ENCODE data around the gene CNTN4. TPM values are rescaled to one million over a fixed set of nuclear protein-coding genes. Genes with fewer than 3 reads are reported as not detected.

The CNTN4 gene
- total and polyA plus RNA-seq, 4 donors, result 1.2 to 3.8 (median 2.6) TPM

DNA sequence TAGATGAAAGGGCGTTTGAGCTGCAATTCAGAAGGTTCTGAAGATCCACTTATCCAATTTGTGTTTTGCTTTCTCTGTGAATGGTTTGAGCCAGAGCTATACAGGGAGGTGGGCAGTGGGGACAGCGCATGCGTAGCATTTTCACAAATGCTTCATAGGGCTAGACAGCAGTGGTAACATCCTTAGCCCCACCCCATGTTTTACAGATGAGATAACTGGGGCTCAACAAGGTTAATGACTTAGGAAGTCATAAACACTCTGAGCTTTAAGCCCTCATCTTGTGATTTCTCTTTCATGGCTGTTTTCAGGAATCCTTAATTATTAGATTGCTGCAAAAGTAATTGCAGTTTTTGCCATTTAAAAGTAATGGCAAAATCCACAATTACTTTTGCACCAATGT, 602.8 kb downstream of the CNTN4 start:
- TF ChIP-seq HNF4G (IDR thresholded peaks at IDR 0.05), result no peak
- TF ChIP-seq SP1 (IDR thresholded peaks at IDR 0.05), result no peak
- no peak for TF ChIP-seq RXRA (IDR thresholded peaks at IDR 0.05)
- no peak for TF ChIP-seq EGR1 (IDR thresholded peaks at IDR 0.05; ENCODE audit: low read depth in 2 of 2)
- no peak for TF ChIP-seq REST (IDR thresholded peaks at IDR 0.05)
- TF ChIP-seq, protein P1, sequence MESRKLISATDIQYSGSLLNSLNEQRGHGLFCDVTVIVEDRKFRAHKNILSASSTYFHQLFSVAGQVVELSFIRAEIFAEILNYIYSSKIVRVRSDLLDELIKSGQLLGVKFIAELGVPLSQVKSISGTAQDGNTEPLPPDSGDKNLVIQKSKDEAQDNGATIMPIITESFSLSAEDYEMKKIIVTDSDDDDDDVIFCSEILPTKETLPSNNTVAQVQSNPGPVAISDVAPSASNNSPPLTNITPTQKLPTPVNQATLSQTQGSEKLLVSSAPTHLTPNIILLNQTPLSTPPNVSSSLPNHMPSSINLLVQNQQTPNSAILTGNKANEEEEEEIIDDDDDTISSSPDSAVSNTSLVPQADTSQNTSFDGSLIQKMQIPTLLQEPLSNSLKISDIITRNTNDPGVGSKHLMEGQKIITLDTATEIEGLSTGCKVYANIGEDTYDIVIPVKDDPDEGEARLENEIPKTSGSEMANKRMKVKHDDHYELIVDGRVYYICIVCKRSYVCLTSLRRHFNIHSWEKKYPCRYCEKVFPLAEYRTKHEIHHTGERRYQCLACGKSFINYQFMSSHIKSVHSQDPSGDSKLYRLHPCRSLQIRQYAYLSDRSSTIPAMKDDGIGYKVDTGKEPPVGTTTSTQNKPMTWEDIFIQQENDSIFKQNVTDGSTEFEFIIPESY (IDR thresholded peaks at IDR 0.05), result no peak
- no peak for TF ChIP-seq JUND (IDR thresholded peaks at IDR 0.05)
- no peak for TF ChIP-seq HNF4A (conservative IDR thresholded peaks at IDR 0.05)
- TF ChIP-seq, protein P2, sequence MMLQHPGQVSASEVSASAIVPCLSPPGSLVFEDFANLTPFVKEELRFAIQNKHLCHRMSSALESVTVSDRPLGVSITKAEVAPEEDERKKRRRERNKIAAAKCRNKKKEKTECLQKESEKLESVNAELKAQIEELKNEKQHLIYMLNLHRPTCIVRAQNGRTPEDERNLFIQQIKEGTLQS (IDR thresholded peaks at IDR 0.05), result no peak
- no peak for TF ChIP-seq RAD21 (IDR thresholded peaks at IDR 0.05)
- Histone ChIP-seq H3K27ac (ENCODE audit: low read depth in 1 of 2, low read length in 2 of 2) (no peak overlapping the region), H3K27me3 (ENCODE audit: control insufficient read depth in 4 of 4, insufficient read depth in 4 of 4, low read length in 3 of 4) (no peaks in the 10 kb centered on the region), H3K4me3 (ENCODE audit: low read depth in 1 of 3, low read length in 3 of 3) (no peak overlapping the region), H3K9me3 (ENCODE audit: control insufficient read depth in 4 of 4, low read length in 3 of 4) (no peaks in the 10 kb centered on the region), H3K36me3 (ENCODE audit: control insufficient read depth in 4 of 4, insufficient read depth in 3 of 4, low read depth in 1 of 4, low read length in 3 of 4) (no peaks in the 10 kb centered on the region), H3K4me1 (ENCODE audit: control insufficient read depth in 4 of 4, insufficient read depth in 4 of 4, low read length in 3 of 4) (no peaks in the 10 kb centered on the region), H3K9ac (ENCODE audit: low read depth in 1 of 2, low read length in 2 of 2) (no peak overlapping the region)
- 86% methylated on average over 3 of the region's 3 CpGs for WGBS
- DNase-seq (ENCODE audit: low spot score), result no peak

DNA sequence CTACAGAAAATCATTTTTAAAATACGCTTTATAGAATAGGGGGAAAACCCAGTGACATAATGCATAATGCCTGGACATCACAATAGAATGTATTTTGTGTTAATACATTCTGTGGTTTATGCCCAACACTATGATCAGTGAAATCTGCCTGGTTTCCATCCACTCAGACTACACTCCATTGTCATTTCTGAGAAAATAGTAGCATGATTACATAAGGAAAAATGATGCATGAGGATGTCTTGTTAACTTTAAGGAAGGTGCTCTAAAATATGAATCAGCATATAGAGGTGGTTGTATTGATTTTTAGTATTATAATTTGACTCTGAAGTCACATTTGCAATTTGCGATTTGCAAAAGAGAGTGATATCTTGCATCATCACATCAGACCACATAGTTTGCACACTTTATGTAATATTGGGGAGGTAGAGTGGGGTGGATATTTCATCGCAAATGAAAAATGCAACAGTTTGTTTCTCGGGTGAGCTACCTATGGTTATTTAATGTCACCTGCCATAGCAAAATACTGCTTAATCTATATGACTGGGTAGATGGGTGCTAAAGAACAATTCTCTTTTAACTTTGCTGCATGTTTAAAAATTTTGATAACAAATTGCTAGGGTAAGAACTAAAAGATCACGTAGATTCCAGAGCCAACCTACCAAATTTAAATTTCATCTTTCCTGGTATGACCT, 607.6 kb downstream of the CNTN4 start:
- no peaks in the 10 kb centered on the region for H3K27me3 ChIP-seq (ENCODE audit: control insufficient read depth in 4 of 4, insufficient read depth in 4 of 4, low read length in 3 of 4)
- no peak overlapping the region for H3K27ac ChIP-seq (ENCODE audit: low read depth in 1 of 2, low read length in 2 of 2)
- no peaks in the 10 kb centered on the region for H3K9me3 ChIP-seq (ENCODE audit: control insufficient read depth in 4 of 4, low read length in 3 of 4)
- no peaks in the 10 kb centered on the region for H3K4me1 ChIP-seq (ENCODE audit: control insufficient read depth in 4 of 4, insufficient read depth in 4 of 4, low read length in 3 of 4)
- H3K4me3 ChIP-seq (ENCODE audit: low read depth in 1 of 3, low read length in 3 of 3), result no peak overlapping the region
- no peak overlapping the region for H3K9ac ChIP-seq (ENCODE audit: low read depth in 1 of 2, low read length in 2 of 2)
- no peak for DNase-seq (ENCODE audit: low spot score)
- no peaks in the 10 kb centered on the region for H3K36me3 ChIP-seq (ENCODE audit: control insufficient read depth in 4 of 4, insufficient read depth in 3 of 4, low read depth in 1 of 4, low read length in 3 of 4)
- WGBS, result 88% methylated on average over 5 of the region's 5 CpGs
- TF ChIP-seq GABPA (IDR thresholded peaks at IDR 0.05 in 1 of 2, conservative IDR thresholded peaks at IDR 0.05 in 1 of 2) (no peak), TAF1 (conservative IDR thresholded peaks at IDR 0.05) (no peak), YY1 (IDR thresholded peaks at IDR 0.05) (no peak), RXRA (IDR thresholded peaks at IDR 0.05) (no peak), HNF4G (IDR thresholded peaks at IDR 0.05) (no peak), RAD21 (IDR thresholded peaks at IDR 0.05) (no peak), REST (IDR thresholded peaks at IDR 0.05) (no peak), SP1 (IDR thresholded peaks at IDR 0.05) (no peak), NR2F2 (IDR thresholded peaks at IDR 0.05) (no peak), JUND (IDR thresholded peaks at IDR 0.05) (no peak), MAX (IDR thresholded peaks at IDR 0.05) (no peak), HNF4A (conservative IDR thresholded peaks at IDR 0.05) (no peak), FOXA2 (IDR thresholded peaks at IDR 0.05) (no peak), EGR1 (IDR thresholded peaks at IDR 0.05; ENCODE audit: low read depth in 2 of 2) (no peak)
- TF ChIP-seq, protein P1 (IDR thresholded peaks at IDR 0.05), result no peak
- TF ChIP-seq, protein P2 (IDR thresholded peaks at IDR 0.05), result no peak

Measured in liver (tissue), 9 donors.